ENCODE results near the gene PRRC2A.
A peak's percentile ranks its signal among the peaks of the same experiment; 100 is the strongest.
"Not testable (repeated sequence)": the region's sequence is repeated elsewhere in the genome, so short reads cannot be mapped to it uniquely, and the experiment has no call there.

Gene PRRC2A

DNA sequence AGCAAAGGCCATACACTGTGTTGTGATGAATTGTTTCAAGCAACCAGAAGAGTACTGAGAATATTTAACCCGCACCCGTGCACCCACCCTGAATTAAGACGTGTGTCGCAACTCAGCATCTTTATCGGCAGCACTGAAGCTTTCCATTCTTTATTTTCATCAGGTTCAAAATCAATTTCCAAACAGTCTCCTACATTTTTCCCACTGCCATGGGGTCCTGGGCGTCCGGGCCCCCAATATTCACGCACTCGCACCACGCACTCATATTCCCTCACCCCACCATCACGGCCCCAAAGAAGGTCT, 40.1 kb upstream of the PRRC2A start:
- ATAC-seq: peak; percentile 5
- DNase-seq: no peak
- Mint-ChIP-seq H3K27me3 (no peaks in the 10 kb centered on the region), H3K27ac (peak overlapping the region; percentile 93), H3K9me3 (no peaks in the 10 kb centered on the region), H3K4me1 (peaks cover 66% of the 10 kb centered on the region), H3K4me3 (peak overlapping the region; percentile 91 to 93)

DNA sequence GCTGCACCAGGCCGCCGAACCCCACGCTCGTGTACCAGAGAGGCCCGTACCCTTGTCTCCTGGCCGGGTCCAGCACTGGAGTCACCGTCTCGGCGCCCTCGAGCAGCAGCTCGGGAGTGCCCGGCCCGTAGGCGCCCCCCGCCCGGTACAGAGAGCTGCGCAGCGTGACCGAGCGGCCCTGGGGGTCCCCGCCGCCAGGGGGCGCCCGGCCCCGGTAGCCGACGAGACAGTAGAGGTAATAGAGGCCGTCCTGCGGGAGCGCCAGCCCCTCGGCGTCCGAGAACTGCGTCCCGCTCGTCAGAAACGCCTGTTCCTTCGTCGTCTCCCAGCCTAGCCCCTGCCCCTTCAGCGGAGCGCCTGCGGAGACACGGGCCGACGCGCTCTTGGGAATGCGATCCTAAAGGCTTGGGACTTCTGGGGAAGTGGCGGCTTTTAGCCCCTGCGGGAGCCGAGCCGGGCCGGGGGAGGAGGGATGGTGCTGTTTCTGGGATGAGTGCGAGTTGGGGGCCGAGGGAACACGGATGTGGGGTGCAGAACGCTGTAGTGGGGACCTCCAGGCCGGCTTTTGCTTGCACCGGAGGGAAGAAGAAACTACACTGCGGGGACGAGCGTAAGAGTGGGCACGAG, 39.6 kb upstream of the PRRC2A start:
- Mint-ChIP-seq H3K27ac (peak overlapping the region; percentile 93 to 96), H3K27me3 (no peaks in the 10 kb centered on the region), H3K9me3 (no peaks in the 10 kb centered on the region), H3K4me1 (peaks cover 66% of the 10 kb centered on the region), H3K4me3 (peak overlapping the region; percentile 91 to 93)
- DNase-seq (peak; percentile 90 to 92), ATAC-seq (peak; percentile 87)

DNA sequence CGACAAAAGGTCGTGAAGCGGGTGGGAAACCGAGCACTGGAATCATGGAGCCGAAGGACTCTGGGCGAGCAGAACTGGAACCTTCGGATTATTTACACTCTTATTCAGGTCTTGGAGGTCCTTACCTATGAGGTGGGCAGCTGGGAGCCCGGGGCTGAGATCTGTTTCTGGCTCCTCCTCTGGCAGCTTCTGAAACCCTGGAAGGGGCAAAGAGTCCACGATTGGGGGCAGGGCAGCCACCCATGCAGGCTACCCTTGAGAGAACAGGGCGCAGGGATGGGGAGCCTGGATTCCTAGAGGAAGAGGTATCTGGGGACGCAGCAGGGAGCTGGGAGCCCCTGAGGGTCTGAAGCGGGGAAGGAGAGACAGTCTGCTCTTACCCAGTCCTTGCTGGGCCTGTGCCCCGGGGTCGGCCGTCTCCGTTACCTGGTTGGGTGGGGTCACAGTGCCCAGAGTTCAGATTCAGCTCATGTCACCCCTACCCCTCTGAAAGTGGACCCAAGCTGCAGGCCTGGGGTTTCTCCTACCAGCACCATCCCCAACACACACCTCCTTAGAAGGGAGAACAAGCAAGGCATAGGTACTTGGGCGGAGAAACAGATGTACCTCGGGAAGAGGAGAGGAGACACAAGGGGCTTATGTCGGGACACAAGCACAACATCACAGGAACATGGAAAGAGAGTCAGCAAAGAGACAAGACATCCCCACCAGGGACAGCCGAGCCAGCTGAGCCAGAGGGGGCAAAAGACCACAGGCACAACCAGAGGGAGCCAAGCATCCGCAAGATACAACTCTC, 38.9 kb upstream of the PRRC2A start:
- DNase-seq (no peak), ATAC-seq (no peak)
- H3K27me3 Mint-ChIP-seq: no peaks in the 10 kb centered on the region

DNA sequence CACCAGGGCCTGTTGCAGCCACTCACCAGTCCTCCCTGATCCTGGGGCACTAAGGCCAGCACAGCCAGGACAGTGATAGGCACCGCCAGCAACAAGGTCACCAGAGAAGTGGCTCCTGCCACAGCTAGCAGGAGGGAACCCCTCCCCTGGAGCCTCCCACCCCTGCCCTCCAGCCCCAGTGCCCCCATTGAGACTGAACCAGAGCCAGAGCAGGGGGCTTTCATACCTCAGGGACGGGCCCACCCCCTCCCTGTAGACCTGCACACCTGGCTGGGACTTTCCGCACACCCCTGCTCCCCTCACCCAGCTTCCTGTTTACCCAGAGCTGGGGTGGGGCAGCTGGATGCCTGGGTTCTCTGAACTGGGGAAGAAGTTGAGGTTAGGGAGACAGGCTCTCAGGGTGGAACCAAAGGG, 38.3 kb upstream of the PRRC2A start, which contains the start of gene LTB:
Gene LTB, minus strand, starts transcription at position 195 of the 414 bp plus-strand sequence. Its CDS starts 7 bp downstream, at position 188.
- DNase-seq (no peak), ATAC-seq (peak; percentile 16)
- Mint-ChIP-seq H3K27me3 (no peaks in the 10 kb centered on the region), H3K27ac (peak within 1 kb of the TSS; percentile 93 to 96), H3K4me3 (peak within 1 kb of the TSS; percentile 91 to 93), H3K4me1 (peaks cover 66% of the 10 kb centered on the region), H3K9me3 (no peaks in the 10 kb centered on the region)

More for the DNA sequence above, 38.9 kb upstream of the PRRC2A start:
- Mint-ChIP-seq H3K4me1 (peaks cover 66% of the 10 kb centered on the region), H3K9me3 (no peaks in the 10 kb centered on the region), H3K27ac (peak overlapping the region; percentile 93 to 96), H3K4me3 (peak overlapping the region; percentile 91 to 93)

DNA sequence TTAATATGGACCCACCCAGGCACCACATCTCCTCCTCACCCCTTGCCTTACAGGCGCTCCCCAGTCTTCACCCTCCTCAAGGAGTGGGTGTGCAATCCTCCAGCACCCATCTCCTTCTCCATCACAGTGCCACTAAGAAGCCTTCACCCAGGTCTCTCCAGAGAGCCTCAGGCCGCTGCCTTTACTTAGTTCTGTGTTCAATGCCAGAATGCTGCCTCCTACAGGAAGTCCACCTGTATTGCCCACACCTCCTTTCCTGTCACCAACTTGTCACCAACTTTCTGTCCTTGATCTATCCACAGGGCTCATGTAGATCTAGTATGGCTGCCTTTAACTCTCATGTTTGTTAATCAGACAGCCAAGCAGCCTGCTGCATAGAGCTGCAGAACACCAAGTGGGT, 35.0 kb upstream of the PRRC2A start:
- peak; percentile 54 to 62 for DNase-seq
- Mint-ChIP-seq H3K27ac (peak overlapping the region; percentile 51 to 92), H3K4me1 (peaks cover 65% of the 10 kb centered on the region), H3K27me3 (no peaks in the 10 kb centered on the region), H3K4me3 (peak overlapping the region; percentile 82 to 88), H3K9me3 (no peaks in the 10 kb centered on the region)
- peak; percentile 39 for ATAC-seq

DNA sequence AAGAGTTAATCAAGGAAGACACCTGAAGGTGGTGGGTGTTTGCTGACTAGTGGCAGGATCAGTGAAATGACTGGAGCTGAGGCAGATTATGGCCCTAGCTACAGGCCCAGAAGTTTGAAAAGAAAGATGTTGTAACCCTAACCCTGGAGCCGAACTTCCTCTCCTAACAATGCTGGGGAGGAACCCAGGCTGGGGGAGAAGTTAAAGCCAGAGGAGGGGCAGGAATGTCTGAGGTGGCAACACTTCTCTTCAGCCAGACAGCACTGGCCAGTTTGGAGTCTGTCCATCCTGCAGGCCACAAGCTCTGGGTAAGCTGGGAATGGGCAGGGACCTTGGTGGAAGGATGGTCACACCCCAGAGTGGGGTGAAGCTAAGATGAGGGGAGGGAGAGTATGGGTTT, 34.5 kb upstream of the PRRC2A start, which contains the start of gene LST1:
Gene LST1, plus strand, starts transcription at position 270 of the 400 bp plus-strand sequence. CDS start 1,023 bp downstream, outside the sequence.
- ATAC-seq (no peak), DNase-seq (no peak)
- Mint-ChIP-seq H3K4me3 (peak within 1 kb of the TSS; percentile 82 to 88), H3K27ac (peak within 1 kb of the TSS; percentile 89 to 92), H3K4me1 (peaks cover 63% of the 10 kb centered on the region), H3K9me3 (no peaks in the 10 kb centered on the region), H3K27me3 (no peaks in the 10 kb centered on the region)

DNA sequence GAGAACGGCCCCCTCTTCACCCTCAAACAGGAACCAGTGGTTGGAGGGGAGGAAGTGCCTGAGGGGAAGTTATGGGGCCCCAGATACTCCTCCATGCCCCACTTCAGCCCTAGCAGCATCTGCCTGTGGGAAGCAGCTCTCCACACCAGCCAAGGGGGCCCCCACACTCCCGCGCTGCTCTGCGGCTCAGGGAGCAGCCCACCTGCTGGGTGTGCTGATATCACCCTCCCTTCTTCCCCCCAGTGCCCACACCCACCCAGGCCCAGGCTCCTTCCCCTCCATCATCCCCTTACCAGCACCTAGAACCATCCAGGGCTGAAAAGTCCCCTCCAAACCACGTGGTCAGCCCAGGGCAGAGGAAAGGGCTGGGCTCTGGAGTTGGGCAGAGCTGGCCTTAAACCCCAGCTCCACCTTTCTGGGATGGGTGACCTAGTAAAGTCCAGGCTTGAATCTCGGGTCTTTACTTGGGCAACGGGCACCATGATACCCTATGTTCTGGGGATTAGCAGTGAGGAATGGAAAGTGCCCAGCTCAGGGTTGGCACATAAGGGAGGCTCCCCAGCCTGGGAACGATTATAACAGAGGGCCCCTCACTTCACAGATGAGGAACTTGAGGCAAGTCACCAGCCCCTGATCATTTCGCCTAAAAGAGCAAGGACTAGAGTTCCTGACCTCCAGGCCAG, 33.8 kb upstream of the PRRC2A start:
- peak overlapping the region; percentile 89 to 92 for H3K27ac Mint-ChIP-seq
- DNase-seq (peak in 1 of 2 donors; percentile 30), ATAC-seq (peak; percentile 58)
- peak overlapping the region; percentile 82 to 88 for H3K4me3 Mint-ChIP-seq
- peaks cover 63% of the 10 kb centered on the region for H3K4me1 Mint-ChIP-seq
- H3K27me3 Mint-ChIP-seq: no peaks in the 10 kb centered on the region
- no peaks in the 10 kb centered on the region for H3K9me3 Mint-ChIP-seq

DNA sequence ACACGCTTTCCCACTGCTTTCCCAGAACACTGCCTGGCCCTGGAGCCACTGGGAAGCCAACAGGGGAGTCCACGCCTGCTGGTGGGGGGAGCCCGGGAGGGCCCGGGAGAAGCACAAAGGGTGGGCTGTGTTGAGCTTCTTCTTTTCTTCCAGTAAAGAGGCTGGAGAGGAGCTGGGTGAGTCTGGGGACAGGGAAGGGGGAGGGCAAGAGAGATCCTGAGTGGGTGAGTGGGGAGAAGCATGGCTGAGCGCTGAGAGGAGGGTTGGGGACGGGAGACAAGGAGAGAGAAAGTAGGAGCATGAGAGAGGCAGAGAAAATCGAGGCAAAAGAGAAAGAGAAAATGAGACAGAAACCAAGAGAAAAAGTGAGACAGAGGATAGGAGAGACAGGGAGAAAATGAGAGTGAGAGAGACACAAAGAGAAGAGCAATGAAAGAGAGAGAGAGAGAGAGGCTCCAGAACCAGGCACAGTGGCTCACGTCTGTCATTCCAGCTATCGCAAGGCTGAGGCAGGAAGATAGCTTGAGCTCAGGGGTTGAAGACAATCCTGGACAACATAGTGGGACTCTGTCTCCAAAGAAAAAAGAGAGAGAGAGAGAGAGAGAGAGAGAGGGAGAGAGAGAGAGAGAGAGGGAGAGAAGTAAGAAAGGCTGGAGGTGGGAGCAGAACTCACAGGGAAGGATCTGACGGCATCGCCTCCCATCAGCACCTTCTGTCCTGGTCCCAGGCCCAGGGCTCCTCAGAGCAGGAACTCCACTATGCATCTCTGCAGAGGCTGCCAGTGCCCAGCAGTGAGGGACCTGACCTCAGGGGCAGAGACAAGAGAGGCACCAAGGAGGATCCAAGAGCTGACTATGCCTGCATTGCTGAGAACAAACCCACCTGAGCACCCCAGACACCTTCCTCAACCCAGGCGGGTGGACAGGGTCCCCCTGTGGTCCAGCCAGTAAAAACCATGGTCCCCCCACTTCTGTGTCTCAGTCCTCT, 32.4 kb upstream of the PRRC2A start:
- DNase-seq: no peak
- H3K9me3 Mint-ChIP-seq: no peaks in the 10 kb centered on the region
- no peak for ATAC-seq
- H3K4me1 Mint-ChIP-seq: peaks cover 66% of the 10 kb centered on the region
- H3K27me3 Mint-ChIP-seq: no peaks in the 10 kb centered on the region
- H3K4me3 Mint-ChIP-seq: peak overlapping the region; percentile 82 to 88
- H3K27ac Mint-ChIP-seq: peak overlapping the region; percentile 79 to 93

DNA sequence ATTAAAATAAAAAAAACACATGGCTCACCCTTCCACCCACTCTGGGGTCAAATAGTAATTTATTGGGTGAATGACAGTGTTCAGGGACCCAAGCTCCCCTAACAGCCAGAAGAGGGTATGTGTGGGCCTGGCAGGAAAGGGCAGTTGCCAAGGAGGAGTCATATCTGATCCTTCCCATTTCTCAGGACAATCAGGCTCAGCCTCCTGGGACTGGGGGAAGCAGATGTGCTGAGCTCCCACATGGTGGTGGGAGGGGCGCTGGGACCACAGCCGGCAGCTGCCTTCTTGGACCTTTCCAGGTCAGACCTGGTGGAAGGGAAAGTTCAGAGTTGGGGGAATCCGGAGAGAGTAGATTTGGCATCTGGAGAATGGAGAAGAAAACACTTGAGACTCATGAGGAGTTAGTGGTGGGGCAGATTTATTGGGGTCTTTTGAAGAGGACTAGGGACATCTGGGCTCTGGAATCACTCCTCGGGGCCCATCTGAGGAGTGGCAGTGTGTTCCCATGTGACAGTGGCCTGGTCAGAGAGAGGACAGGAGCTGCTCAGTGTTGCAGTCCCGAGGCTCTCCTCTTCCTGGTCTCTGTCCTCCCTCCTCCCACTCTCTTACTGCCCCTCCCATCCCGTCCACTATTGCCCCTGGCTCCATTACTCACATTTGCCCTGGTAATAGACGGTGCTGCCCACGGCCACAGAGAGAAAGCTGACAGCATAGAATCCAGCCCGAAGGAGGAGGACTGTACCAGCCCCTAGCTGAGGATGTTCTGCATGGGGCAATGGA, 31.5 kb upstream of the PRRC2A start:
- H3K27ac Mint-ChIP-seq: peak overlapping the region in 1 of 2 donors; percentile 46
- H3K4me1 Mint-ChIP-seq: peaks cover 72% of the 10 kb centered on the region
- H3K9me3 Mint-ChIP-seq: no peaks in the 10 kb centered on the region
- ATAC-seq (no peak), DNase-seq (no peak)
- peak overlapping the region in 1 of 2 donors; percentile 56 for H3K4me3 Mint-ChIP-seq
- no peaks in the 10 kb centered on the region for H3K27me3 Mint-ChIP-seq

DNA sequence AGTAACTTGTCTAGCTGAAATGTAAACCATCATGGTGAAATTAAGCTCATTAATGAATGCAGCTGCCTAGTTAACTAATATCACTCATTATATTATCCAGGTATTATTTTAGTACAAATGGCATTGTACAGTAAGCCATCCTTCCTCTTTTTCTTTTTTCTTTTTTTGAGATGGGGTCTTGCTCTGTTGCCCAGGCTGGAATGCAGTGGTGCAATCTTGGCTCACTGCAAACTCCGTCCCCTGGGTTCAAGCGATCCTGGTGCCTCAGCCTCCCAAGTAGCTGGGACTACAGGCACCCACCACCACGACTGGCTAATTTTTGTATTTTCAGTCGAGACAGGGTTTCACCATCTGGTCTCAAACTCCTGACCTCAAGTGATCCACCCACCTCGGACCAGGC, 29.8 kb upstream of the PRRC2A start:
- ATAC-seq, H3K27ac Mint-ChIP-seq, H3K9me3 Mint-ChIP-seq, H3K4me3 Mint-ChIP-seq, DNase-seq, H3K27me3 Mint-ChIP-seq: not testable (repeated sequence)
- peaks cover 74% of the 10 kb centered on the region for H3K4me1 Mint-ChIP-seq

DNA sequence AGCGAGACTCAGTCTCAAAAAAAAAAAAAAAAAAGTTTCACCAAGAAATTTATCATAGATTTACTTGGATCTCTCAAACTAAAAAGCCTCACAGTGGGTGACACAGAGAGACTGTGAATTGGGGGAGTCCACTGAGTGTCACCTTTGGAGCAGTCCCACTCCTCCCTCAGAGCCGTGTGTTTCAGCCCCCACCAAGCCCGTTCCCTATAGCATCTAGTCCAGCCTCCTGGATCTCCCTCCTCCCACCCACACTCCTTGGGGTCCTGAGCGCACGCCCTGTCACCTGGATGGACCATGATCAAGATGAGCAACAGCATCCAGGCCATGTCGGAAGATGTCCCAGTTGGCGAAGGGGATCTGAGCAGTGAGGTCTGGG, 28.1 kb upstream of the PRRC2A start:
- Mint-ChIP-seq H3K4me3 (peak overlapping the region; percentile 76 to 78), H3K27me3 (no peaks in the 10 kb centered on the region), H3K27ac (peak overlapping the region; percentile 83 to 85), H3K9me3 (no peaks in the 10 kb centered on the region), H3K4me1 (peaks cover 69% of the 10 kb centered on the region)
- ATAC-seq (peak; percentile 2), DNase-seq (no peak)

DNA sequence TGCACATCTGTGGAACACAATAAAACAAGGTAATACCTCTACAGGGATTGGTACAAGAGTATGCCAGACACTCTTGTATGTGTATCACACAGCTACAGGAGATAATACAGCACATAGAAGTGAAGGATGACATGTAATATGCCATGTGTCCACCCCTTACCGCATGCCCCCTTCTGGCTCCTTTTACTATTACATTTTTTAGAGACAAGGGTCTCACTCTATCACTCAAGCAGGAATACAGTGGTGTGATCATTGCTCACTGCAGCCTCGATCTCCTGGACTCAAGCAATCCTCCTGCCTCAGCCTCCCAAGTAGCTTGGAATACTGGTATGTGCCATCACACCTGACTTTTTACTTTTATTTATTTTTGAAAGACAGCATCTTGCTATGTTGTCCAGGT, 23.5 kb upstream of the PRRC2A start:
- no peaks in the 10 kb centered on the region for H3K9me3 Mint-ChIP-seq

DNA sequence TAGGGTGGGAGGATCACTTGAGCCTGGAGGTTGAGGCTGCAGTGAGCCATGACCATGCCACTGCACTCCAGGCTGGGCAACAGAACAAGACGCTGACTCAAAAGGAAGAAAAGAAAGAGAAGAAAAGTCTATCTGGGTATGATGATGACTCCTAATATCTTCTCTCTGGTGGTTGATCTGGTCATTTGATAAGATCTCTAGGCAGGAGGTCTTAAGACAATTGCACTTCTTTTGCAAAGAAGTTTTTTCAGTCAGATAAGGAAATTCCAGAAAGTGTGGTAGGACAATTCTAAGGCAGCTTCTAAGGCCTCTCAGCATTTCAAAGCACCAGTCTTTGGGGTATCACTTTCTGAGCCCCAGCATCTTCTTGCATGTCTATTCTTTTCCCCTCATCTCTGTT, 13.2 kb upstream of the PRRC2A start:
- Mint-ChIP-seq H3K4me3 (no peak overlapping the region), H3K4me1 (no peaks in the 10 kb centered on the region), H3K9me3 (no peaks in the 10 kb centered on the region), H3K27me3 (no peaks in the 10 kb centered on the region), H3K27ac (no peak overlapping the region)
- DNase-seq (no peak), ATAC-seq (no peak)

More for the DNA sequence above, 23.5 kb upstream of the PRRC2A start:
- ATAC-seq (peak; percentile 80), DNase-seq (peak in 1 of 2 donors; percentile 43)
- Mint-ChIP-seq H3K4me1 (peaks cover 56% of the 10 kb centered on the region), H3K27ac (no peak overlapping the region), H3K27me3 (no peaks in the 10 kb centered on the region), H3K4me3 (no peak overlapping the region)
